Middle frontal gyrus (tissue), 1 donor: ENCODE results near the gene ZSWIM7.
"Not testable (repeated sequence)": the region's sequence is repeated elsewhere in the genome, so short reads cannot be mapped to it uniquely, and the experiment has no call there.

Source experiments
- DNase-seq: peaks from one replicate; pipeline ENCODE4 v3.0.0-alpha.2; 2015; ENCODE audit warnings: low spot score; ENCODE audit errors: extremely low spot score

The ZSWIM7 gene

GRCh38 chr17:15999974-16000827 is 697 bp upstream of the ZSWIM7 start:
- no peak for DNase-seq

- DNase-seq, result no peak
Observed at GRCh38 chr17:15998031-15998562, 1.4 kb downstream of the ZSWIM7 start.

- no peak for DNase-seq
Observed at GRCh38 chr17:15996322-15996721, 3.2 kb downstream of the ZSWIM7 start.

- no peak for DNase-seq
Observed at GRCh38 chr17:15981646-15982580, 17.6 kb downstream of the ZSWIM7 start.

- DNase-seq, result no peak
Observed at GRCh38 chr17:15981208-15981607, 18.3 kb downstream of the ZSWIM7 start.

GRCh38 chr17:15979013-15979412 is 20.5 kb downstream of the ZSWIM7 start:
- DNase-seq, result not testable (repeated sequence)

GRCh38 chr17:15978606-15979005 is 20.9 kb downstream of the ZSWIM7 start:
- no peak for DNase-seq

- no peak for DNase-seq
Observed at GRCh38 chr17:15977894-15978293, 21.6 kb downstream of the ZSWIM7 start.

- no peak for DNase-seq
Observed at GRCh38 chr17:15973834-15974233, 25.7 kb downstream of the ZSWIM7 start.

- DNase-seq, result no peak
Observed at GRCh38 chr17:15973016-15973415, 26.5 kb downstream of the ZSWIM7 start.

GRCh38 chr17:15972497-15972951 is 27.0 kb downstream of the ZSWIM7 start:
- DNase-seq, result no peak

GRCh38 chr17:15971882-15972281 is 27.6 kb downstream of the ZSWIM7 start:
- DNase-seq, result no peak

GRCh38 chr17:15971098-15971678 is 28.3 kb downstream of the ZSWIM7 start:
- no peak for DNase-seq

- DNase-seq, result no peak
Observed at GRCh38 chr17:15970500-15970899, 29.0 kb downstream of the ZSWIM7 start.

- no peak for DNase-seq
Observed at GRCh38 chr17:15969463-15969862, 30.0 kb downstream of the ZSWIM7 start.

GRCh38 chr17:15967706-15968399 is 31.7 kb downstream of the ZSWIM7 start:
- DNase-seq, result no peak

GRCh38 chr17:15966879-15967248 is 32.6 kb downstream of the ZSWIM7 start:
- no peak for DNase-seq

- DNase-seq, result peak; percentile 14
Observed at GRCh38 chr17:15966183-15966878, 33.2 kb downstream of the ZSWIM7 start.

- DNase-seq, result no peak
Observed at GRCh38 chr17:15965528-15965927, 34.0 kb downstream of the ZSWIM7 start.

- DNase-seq, result no peak
Observed at GRCh38 chr17:15963670-15964110, 35.8 kb downstream of the ZSWIM7 start.
